Activated CD8-positive, alpha-beta memory T cell treated with anti-CD3 and anti-CD28 coated beads, Interleukin-2, amount 10 ng/mL, durations not matched to agents 7 days and 5 days (primary cell): Measurements from ENCODE around the gene FCHO2. TPM values are rescaled to one million over a fixed set of nuclear protein-coding genes. Genes with fewer than 3 reads are reported as not detected.

Source experiments
- ATAC-seq: fragments of 150-1000 bp; cut with Tn5 transposase; one replicate; pipeline ENCODE4 v1.10.0; 2021; ENCODE audit warnings: moderate library complexity
- CTCF ChIA-PET: fragments of 350-600 bp; sonication (Branson Sonifier 250); formaldehyde crosslinking; loops from one replicate; lab custom pipeline; 2021; ENCODE audit warnings: antibody characterized with exemption; lab: Charles Lee
- DNase-seq: peaks from one replicate; pipeline ENCODE4 v3.0.0-alpha.2; 2020
- H3K27ac Mint-ChIP-seq: one replicate; pipeline ENCODE4 v1.8.0; 2021; ENCODE audit warnings: mild to moderate bottlenecking, mixed read lengths
- H3K27me3 Mint-ChIP-seq: one replicate; pipeline ENCODE4 v1.8.0; 2021; ENCODE audit warnings: mixed read lengths
- H3K36me3 Mint-ChIP-seq: one replicate; pipeline ENCODE4 v1.8.0; 2021; ENCODE audit warnings: mild to moderate bottlenecking, mixed read lengths
- H3K4me1 Mint-ChIP-seq: one replicate; pipeline ENCODE4 v1.8.0; 2021; ENCODE audit warnings: mixed read lengths
- H3K4me3 Mint-ChIP-seq: one replicate; pipeline ENCODE4 v1.8.0; 2021; ENCODE audit warnings: mild to moderate bottlenecking, moderate library complexity, mixed read lengths
- H3K9me3 Mint-ChIP-seq: one replicate; pipeline ENCODE4 v1.8.0; 2022; ENCODE audit warnings: low read depth, mixed read lengths
- total RNA-seq, 2 experiments: library from RNA; stranded (reverse); gene quantifications; one replicate each; pipeline ENCODE4 v1.2.3, GENCODE V29; 2021

FCHO2 gene
- total RNA-seq, 2 experiments from 2014 or later: 2.1 to 2.8 TPM

DNA sequence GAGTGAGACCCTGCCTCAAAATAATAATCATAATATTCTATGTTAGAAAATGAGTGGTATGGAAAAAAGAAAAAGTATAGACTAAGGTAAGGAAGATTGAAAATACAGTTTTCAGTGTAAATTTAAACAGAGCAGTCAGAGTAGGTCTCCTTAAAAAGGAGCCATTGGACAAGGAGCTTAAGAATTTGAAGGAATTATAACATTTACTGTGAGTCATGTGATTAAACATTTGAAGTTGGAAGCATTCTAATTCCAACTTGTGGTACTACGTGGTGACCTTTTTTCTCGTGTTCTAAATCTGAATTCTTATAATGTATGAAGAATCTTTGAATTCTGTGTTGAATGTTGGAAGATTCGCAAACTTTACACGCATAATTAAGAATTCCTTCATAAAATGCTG is 125.3 kb downstream of the FCHO2 start:
- peaks cover 2% of the 10 kb centered on the region for H3K27me3 Mint-ChIP-seq
- CTCF ChIA-PET: interaction anchor here (0.9 kb wide), 2 partner anchors 17 to 370 kb away, joined by 3 read pairs; no protein-coding TSS in a partner anchor
- no peak overlapping the region for H3K27ac Mint-ChIP-seq
- no peaks in the 10 kb centered on the region for H3K4me1 Mint-ChIP-seq
- no peak overlapping the region for H3K4me3 Mint-ChIP-seq
- H3K9me3 Mint-ChIP-seq: no peaks in the 10 kb centered on the region
- no peaks in the 10 kb centered on the region for H3K36me3 Mint-ChIP-seq
- ATAC-seq (no peak), DNase-seq (no peak)

DNA sequence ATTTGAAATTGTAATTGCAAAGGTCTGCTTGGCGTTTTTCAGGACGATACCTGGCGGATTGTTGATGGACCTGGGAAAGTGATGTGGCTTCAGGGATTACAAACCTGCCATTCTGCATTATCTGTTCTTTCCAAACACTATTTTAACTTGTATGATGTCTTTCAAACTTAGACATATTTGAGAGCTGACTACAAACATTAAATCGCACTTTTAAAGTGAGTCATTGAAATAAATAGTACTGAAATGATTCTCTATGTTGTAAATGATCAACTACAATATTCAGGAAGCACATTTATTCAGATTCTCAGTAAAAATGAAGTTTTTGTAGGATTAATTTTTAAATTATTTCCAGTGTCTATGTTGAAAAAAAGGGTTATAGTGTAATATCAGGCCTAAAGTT is 132.2 kb downstream of the FCHO2 start:
- Mint-ChIP-seq H3K27ac (no peak overlapping the region), H3K4me1 (no peaks in the 10 kb centered on the region), H3K4me3 (no peak overlapping the region), H3K9me3 (no peaks in the 10 kb centered on the region), H3K36me3 (no peaks in the 10 kb centered on the region), H3K27me3 (peaks cover 2% of the 10 kb centered on the region)
- DNase-seq (no peak), ATAC-seq (no peak)
- CTCF ChIA-PET: no interaction called here

DNA sequence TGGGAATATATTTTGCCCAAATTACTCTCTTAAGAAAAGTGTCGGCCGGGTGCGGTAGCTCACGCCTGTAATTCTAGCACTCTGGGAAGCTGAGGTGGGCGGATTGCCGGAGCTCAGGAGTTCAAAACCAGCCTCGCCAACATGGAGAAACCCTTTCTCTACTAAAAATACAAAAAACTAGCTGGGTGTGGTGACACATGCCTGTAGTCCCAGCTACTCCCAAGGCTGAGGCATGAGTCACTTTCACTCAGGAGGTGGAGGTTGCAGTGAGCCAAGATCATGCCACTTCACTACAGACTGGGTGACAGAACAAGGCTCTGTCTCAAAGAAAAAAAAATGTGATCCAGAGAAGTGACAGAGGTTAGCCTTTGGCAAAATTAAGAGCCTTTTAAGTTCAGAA is 138.1 kb downstream of the FCHO2 start:
- peaks cover 2% of the 10 kb centered on the region for H3K9me3 Mint-ChIP-seq
- H3K36me3 Mint-ChIP-seq: no peaks in the 10 kb centered on the region
- CTCF ChIA-PET: no interaction called here
- no peak overlapping the region for H3K4me3 Mint-ChIP-seq
- H3K27ac Mint-ChIP-seq: no peak overlapping the region
- peaks cover 2% of the 10 kb centered on the region for H3K4me1 Mint-ChIP-seq
- peaks cover 9% of the 10 kb centered on the region for H3K27me3 Mint-ChIP-seq
- ATAC-seq: no peak
- DNase-seq: no peak

- ATAC-seq (no peak), DNase-seq (no peak)
- Mint-ChIP-seq H3K27me3 (peaks cover 9% of the 10 kb centered on the region), H3K4me1 (peaks cover 2% of the 10 kb centered on the region), H3K27ac (no peak overlapping the region), H3K36me3 (no peaks in the 10 kb centered on the region), H3K4me3 (no peak overlapping the region), H3K9me3 (peaks cover 2% of the 10 kb centered on the region)
- CTCF ChIA-PET: no interaction called here
Measured at GRCh38 chr5:73094415-73094814, 138.6 kb downstream of the FCHO2 start.

DNA sequence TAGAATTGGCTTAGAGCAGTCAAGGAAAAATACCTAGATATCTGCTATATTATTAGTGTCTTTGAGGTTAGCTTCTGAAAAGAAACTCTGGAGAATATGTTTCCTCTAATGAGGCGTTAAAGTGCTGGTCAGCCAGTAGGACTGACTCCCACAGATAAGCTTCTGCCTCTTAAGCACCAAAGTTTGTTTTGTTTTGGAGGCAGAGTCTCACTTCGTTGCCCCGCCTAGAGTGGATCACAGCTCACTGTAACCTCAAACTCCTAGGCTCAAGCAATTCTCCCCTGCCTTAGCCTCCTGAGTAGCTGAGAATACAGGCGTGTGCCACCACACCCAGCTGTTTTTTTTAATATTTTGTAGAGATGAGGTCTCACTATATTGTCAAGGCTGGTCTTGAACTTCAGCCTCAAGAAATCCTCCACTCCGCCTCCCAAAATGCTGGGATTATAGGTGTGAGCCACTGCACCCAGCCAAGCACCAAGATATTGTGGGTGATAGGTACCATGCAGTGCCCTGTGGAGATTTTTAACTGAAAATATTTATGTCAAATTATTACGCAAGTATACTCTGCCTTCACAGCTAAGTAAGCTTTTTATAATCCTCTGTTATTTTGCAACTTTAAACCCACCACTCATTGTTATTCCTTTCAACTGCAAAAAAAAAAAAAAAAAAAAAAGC is 139.9 kb downstream of the FCHO2 start:
- H3K27ac Mint-ChIP-seq: no peak overlapping the region
- no peak overlapping the region for H3K4me3 Mint-ChIP-seq
- ATAC-seq: no peak
- H3K27me3 Mint-ChIP-seq: peaks cover 13% of the 10 kb centered on the region
- DNase-seq: no peak
- H3K9me3 Mint-ChIP-seq: peaks cover 2% of the 10 kb centered on the region
- H3K36me3 Mint-ChIP-seq: no peaks in the 10 kb centered on the region
- peaks cover 2% of the 10 kb centered on the region for H3K4me1 Mint-ChIP-seq
- CTCF ChIA-PET: no interaction called here

DNA sequence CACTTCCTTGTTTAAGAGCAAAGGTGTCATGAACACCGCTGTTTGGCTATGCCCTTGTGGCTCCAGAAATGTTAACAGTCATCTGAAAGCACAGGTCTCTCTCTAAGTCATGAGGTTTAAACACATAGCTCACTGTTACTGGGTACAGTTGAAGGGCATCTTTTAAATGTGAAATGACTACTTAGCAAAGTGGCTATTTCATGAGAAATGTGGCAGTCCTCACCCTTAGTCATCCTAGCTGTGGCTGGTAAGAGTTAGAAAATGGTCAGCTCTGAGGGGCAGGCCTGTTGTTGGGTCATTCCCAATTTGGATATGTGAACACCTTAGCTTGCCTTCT is 140.4 kb downstream of the FCHO2 start:
- no peaks in the 10 kb centered on the region for H3K36me3 Mint-ChIP-seq
- peaks cover 13% of the 10 kb centered on the region for H3K27me3 Mint-ChIP-seq
- ATAC-seq (no peak), DNase-seq (no peak)
- H3K9me3 Mint-ChIP-seq: peaks cover 2% of the 10 kb centered on the region
- H3K27ac Mint-ChIP-seq: no peak overlapping the region
- peaks cover 2% of the 10 kb centered on the region for H3K4me1 Mint-ChIP-seq
- CTCF ChIA-PET: no interaction called here
- no peak overlapping the region for H3K4me3 Mint-ChIP-seq

GRCh38 chr5:73097740-73098139 is 141.9 kb downstream of the FCHO2 start:
- no peak for DNase-seq
- H3K4me1 Mint-ChIP-seq: peaks cover 2% of the 10 kb centered on the region
- no peak overlapping the region for H3K27ac Mint-ChIP-seq
- no peak overlapping the region for H3K4me3 Mint-ChIP-seq
- no peaks in the 10 kb centered on the region for H3K36me3 Mint-ChIP-seq
- ATAC-seq: no peak
- CTCF ChIA-PET: no interaction called here
- peaks cover 13% of the 10 kb centered on the region for H3K27me3 Mint-ChIP-seq
- peaks cover 2% of the 10 kb centered on the region for H3K9me3 Mint-ChIP-seq

DNA sequence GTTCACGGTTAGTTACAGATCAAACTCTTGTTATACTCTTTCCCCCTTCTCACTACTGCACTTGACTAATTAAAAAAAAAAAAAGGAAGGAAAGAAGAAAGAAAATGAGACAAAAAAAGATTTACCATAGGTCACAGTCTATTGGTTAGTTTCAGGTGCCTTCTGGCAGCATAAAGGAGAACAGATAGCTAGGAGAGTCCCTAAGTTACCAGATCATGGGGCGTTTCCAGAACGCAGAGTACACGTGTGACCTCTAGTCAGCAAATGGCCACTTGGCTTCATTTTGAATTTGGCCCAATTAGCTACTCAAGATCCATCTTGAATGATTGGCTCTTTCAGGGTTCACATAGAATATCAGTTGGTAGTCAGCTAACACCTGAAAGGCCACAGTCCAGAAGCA is 144.3 kb downstream of the FCHO2 start:
- CTCF ChIA-PET: no interaction called here

GRCh38 chr5:73103870-73104299 is 148.0 kb downstream of the FCHO2 start:
- no peak for DNase-seq
- ATAC-seq: no peak
- H3K36me3 Mint-ChIP-seq: no peaks in the 10 kb centered on the region
- peaks cover 36% of the 10 kb centered on the region for H3K27me3 Mint-ChIP-seq
- no peak overlapping the region for H3K27ac Mint-ChIP-seq
- peaks cover 2% of the 10 kb centered on the region for H3K9me3 Mint-ChIP-seq
- CTCF ChIA-PET: no interaction called here
- H3K4me1 Mint-ChIP-seq: peaks cover 3% of the 10 kb centered on the region
- H3K4me3 Mint-ChIP-seq: no peak overlapping the region

More for the DNA sequence above, 144.3 kb downstream of the FCHO2 start:
- ATAC-seq (no peak), DNase-seq (no peak)
- Mint-ChIP-seq H3K27me3 (peaks cover 24% of the 10 kb centered on the region), H3K9me3 (peaks cover 2% of the 10 kb centered on the region), H3K36me3 (no peaks in the 10 kb centered on the region), H3K27ac (no peak overlapping the region), H3K4me1 (peaks cover 2% of the 10 kb centered on the region), H3K4me3 (no peak overlapping the region)

GRCh38 chr5:73104326-73104725 is 148.5 kb downstream of the FCHO2 start:
- no peak overlapping the region for H3K4me3 Mint-ChIP-seq
- H3K27ac Mint-ChIP-seq: no peak overlapping the region
- CTCF ChIA-PET: no interaction called here

GRCh38 chr5:73106335-73106734 is 150.5 kb downstream of the FCHO2 start:
- DNase-seq (no peak), ATAC-seq (no peak)
- Mint-ChIP-seq H3K4me1 (peaks cover 3% of the 10 kb centered on the region), H3K4me3 (no peak overlapping the region), H3K36me3 (no peaks in the 10 kb centered on the region), H3K9me3 (peaks cover 2% of the 10 kb centered on the region), H3K27me3 (peaks cover 43% of the 10 kb centered on the region), H3K27ac (no peak overlapping the region)
- CTCF ChIA-PET: no interaction called here

More at GRCh38 chr5:73104326-73104725, 148.5 kb downstream of the FCHO2 start:
- Mint-ChIP-seq H3K27me3 (peaks cover 36% of the 10 kb centered on the region), H3K4me1 (peaks cover 3% of the 10 kb centered on the region), H3K36me3 (no peaks in the 10 kb centered on the region), H3K9me3 (peaks cover 2% of the 10 kb centered on the region)
- ATAC-seq (no peak), DNase-seq (no peak)

DNA sequence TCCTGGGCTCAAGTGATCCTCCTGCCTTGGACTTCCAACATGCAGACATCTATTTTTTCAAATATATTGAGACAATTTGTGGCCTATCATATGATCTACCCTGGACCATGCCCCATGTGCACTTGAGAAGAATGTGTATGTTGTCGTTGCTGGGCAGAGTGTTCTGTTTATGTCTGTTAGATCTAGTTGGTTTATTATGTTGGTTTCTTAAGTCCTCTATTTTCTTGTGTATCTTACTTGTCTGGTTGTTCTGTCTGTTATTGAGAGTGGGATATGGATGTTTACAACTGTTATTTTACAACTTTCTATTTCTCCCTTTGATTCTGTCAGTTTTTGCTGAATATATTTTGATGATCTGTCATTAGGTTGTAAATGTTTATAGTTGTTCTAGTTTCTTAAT is 154.3 kb downstream of the FCHO2 start:
- CTCF ChIA-PET: no interaction called here
- H3K27me3 Mint-ChIP-seq: peaks cover 61% of the 10 kb centered on the region
- H3K27ac Mint-ChIP-seq: no peak overlapping the region
- peaks cover 2% of the 10 kb centered on the region for H3K9me3 Mint-ChIP-seq
- H3K4me1 Mint-ChIP-seq: peaks cover 3% of the 10 kb centered on the region
- no peak overlapping the region for H3K4me3 Mint-ChIP-seq
- ATAC-seq: no peak
- no peak for DNase-seq
- H3K36me3 Mint-ChIP-seq: no peaks in the 10 kb centered on the region

DNA sequence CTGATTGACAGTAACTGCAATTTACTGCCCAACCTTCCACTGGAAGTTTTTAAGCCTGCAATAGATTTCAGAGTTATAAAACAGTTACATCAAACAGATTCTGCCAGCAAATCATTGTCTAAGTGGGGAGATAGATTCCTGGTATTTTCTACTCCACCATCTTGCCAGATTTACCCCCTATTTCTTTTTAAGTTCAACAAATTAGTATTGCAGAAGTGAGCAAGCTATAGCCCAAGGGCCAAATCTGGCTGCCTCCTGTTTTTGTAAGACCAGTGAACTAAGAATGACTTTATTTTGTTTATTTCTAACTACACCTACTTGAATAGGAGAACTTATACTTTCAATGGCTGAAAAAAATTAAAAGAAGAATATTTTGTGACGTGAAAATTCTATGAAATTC is 155.7 kb downstream of the FCHO2 start:
- no peaks in the 10 kb centered on the region for H3K36me3 Mint-ChIP-seq
- DNase-seq (no peak), ATAC-seq (no peak)
- CTCF ChIA-PET: no interaction called here
- no peak overlapping the region for H3K4me3 Mint-ChIP-seq
- H3K4me1 Mint-ChIP-seq: peaks cover under 1% of the 10 kb centered on the region
- H3K9me3 Mint-ChIP-seq: peaks cover 2% of the 10 kb centered on the region
- no peak overlapping the region for H3K27ac Mint-ChIP-seq
- H3K27me3 Mint-ChIP-seq: peaks cover 69% of the 10 kb centered on the region

DNA sequence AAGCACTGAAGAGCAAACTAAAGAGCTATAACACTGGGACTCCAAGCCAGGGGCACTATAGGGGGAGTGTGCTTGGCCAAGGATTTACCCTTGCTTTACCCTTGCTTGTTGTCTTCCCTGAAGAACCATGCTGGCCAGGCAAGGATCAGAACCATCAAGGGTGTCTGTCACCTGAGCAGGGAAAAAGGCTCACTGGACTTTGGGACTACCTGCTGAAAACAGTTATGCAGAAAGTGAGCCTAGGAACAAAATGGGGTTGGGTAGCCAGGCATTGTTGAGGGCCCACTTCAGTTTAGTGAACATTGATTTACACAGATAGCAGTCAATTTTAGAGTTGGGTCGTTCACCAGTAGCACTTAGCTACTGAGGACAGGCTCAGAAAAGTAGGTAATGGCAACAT is 156.5 kb downstream of the FCHO2 start:
- Mint-ChIP-seq H3K36me3 (no peaks in the 10 kb centered on the region), H3K4me3 (no peak overlapping the region), H3K27ac (no peak overlapping the region), H3K27me3 (peaks cover 70% of the 10 kb centered on the region), H3K9me3 (peaks cover 2% of the 10 kb centered on the region), H3K4me1 (no peaks in the 10 kb centered on the region)
- DNase-seq (no peak), ATAC-seq (no peak)
- CTCF ChIA-PET: no interaction called here
